CMK (cell line): ENCODE measurements around the gene SH2B3.

Experiments
- DNase-seq: peaks from one replicate; pipeline ENCODE4 v3.0.0-alpha.2; 2010; ENCODE audit warnings: low read depth

Gene SH2B3

DNA sequence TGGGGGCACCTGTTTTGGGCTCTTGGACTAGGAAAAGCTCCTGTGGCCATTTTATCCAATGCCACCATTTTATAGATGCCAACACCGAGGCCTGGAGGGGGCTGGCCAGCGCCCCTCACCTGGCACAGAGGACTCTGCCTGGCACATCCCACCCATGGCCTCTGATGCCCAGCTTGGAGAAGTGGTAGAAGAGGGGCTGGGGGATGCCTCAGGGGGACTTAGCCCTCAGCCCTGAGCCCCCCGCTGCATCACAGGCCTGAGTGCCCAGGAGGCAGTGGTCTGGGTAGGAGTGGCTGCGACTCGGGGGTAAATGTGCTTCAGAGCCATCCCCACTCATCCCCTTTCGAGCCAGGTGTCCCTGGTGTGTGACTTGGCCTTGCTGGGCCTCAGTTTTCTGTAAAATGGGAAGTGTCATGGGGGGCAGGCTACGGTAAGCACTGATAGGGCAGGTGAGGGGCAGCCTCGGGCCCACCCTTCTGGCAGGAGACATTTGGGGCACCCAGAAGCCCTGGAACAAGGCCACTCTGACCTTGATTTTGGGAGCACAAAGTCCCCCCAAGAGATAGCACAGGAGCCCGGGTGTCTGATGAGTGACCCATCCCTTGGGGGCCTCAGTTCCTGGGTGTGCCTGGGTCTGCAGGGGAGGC is 22.5 kb downstream of the SH2B3 start:
- DNase-seq = no peak

DNA sequence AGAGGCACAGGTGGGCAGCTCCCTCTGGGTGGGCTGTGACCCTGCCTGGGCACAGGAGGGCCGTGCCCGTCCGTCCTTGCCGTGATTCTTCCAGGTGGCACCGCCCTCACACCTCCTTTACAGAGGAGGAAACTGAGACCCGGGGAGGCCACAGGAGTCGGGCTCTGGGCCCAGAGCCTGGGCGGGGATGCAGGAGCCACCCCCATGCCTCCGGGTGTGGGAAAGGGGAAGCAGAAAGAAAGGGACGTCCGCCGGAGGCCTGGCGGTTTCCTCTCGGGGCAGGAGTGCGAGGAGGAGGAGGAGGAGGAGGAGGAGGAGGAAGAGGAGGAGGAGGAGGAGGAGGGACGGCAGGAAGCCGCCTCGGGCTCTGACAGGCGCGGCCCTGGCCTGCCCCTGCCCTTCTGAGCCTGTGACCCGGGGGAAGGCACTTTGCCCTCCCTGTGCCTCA is 23.0 kb downstream of the SH2B3 start:
- no peak for DNase-seq

DNA sequence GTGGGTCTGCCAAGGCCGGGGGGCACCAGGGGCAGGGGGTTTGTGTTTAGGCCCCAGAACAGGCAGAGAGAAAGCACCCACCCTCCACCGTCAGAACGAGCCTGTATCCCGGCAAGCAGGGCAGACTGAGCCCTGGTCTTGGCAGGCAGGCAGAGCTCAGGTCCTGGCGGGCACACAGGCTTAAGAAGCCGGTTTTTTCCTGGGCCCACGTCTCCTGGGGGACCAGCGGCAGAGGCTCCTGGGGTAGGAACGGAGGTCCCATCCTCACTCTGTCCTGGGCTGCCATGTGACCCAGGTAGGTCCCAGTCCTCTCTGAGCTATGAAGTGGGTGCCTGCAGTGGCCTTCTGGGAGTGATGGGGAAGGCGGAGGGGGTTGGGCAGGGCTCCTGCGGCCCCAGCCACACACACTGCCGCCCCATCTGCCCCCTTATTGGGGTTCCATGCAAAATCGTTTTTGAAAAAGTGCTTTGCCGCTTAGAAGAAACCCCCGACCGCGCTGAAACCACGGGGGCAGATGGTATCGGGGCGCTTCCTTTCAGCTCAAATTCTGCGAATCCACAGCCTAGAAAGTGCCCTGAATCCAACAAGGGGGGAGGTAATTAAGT is 24.2 kb downstream of the SH2B3 start:
- DNase-seq = peak; percentile 72

DNA sequence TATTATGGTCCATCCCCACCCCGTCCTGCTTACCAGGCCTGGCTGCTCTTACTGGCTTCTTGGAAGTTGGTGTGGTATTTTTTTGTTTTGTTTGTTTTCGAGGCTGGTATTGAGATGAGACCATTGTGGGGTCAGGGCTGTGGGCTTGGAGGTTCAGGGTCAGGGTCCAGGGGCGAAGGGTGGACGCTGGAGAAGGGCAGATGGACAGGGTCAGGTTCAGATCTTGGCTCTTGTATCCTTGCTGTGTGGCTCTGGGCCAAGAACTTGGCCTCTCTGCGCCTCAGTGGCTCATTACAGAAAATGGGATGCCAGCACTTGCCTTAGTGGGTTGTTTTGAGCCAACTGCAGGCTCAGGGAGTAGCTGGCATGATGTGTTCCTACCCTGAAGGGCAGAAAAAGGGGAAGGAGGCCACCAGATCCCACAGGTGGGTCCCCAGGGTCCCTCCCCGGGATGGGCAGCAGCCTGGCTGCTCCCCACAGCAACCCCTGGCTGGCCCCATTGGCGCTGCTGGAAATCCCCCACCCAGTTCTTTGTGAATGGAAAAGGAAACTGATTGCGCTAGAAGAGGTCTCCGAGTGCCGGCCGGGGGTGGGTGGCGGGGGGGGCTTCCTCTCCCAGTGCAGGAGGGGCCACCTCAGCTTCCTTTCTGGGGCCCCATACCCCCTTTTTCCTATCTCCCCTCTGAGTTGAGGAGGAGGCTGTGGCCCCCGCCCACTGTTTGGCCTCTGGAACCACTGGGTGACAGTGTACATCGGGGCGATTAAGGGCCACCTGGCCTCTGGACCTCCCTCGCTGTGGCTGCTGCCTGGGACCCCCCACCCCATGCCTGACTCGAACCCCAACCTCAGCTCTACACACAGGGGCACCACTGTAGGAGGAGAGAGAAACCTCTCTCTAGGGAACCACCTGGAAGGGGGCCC is 25.0 kb downstream of the SH2B3 start:
- no peak for DNase-seq

DNA sequence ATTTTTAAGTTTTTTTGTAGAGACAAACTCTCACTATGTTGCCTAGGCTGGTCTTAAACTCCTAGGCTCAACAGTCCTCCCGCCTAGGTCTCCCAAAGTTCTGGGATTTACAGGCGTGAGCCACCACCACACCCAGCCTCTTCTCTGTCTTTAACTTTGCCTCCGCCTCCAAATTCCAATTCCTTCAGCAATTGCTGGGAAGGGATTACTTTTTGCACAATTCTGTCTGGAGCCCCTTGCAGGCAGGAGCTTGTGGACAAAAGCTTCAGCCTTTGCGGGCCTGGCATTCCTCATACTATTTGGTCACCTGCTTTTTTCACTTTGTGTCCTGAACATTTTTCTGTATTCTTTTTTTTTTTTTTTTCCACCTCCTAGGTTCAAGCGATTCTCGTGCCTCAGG is 26.0 kb downstream of the SH2B3 start:
- DNase-seq = no peak

DNA sequence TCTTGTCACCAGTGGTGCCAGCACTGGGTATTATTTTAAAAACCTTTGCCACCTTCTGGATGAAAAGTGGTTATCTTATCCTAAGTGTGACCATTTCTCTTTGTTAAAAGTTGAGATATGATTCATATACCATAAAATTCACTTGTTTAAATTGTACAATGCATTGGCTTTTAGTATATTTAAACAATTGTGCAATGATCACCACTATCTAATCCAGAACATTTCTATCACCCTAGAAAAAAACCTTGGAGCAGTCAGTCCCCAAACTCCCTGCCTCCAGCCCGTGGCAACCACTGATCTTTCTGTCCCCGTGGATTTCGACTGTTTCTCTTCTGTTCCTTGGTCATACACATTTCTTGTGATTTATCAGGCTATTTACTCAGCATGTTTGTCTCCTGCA is 28.3 kb downstream of the SH2B3 start:
- DNase-seq = no peak

DNA sequence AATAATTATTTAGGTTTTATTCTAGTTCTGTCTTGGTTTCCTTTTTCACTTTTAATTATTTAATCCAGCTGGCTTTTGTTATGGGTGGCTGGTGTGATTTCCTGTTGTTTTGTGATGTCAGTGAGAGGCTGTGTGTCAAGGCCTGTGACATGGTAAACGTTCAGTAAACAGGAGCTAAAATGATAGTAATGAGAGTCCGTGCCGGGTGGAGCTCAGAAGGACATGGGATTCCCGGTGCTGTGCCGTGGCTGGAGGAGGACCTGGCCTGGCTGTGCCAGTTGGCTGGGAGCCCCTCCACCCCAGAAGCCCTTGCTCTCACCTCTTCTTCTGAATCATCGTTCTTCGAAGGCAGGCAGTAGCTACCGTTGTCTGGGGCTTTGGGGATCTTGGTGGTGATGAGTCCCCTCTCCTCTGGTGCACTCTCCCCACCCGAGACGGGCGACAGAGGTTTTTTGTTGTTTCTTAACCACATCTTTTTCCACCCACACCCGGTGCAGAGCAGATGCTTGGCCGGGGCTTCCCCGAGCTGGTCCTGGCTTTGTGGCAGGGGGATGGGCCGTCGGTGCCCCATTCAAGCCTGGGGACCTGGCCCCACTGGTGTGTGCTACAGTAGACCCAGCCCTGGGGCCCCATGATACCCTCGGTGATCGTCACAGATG is 29.1 kb downstream of the SH2B3 start:
- no peak for DNase-seq

DNA sequence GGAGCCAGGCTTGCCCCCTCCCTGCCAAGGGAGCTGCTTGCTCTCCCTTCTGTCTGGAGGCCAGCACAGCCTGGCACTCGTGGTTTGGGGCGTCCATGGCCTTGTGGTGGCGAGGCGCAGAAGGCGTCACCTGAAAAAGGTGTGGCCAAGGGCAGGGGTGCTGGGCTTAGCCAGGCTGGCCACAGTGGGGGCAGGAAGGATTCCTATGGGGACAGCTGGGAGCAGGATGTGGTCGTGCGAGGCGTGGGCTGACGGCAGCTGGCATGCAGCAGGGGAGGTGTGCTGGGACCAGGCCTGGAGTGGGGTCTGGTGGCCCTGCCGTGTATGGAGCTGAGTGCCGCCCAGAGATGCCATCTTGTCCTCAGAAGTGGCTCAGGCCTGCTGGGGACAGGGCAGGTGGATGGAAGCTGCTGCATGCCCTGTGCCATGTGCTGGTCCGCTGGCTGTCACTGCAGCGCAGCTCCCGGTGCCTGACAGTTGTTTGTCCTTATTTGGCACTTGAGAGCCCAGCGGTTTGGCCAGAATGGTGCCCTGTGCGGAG is 30.0 kb downstream of the SH2B3 start:
- DNase-seq = no peak

DNA sequence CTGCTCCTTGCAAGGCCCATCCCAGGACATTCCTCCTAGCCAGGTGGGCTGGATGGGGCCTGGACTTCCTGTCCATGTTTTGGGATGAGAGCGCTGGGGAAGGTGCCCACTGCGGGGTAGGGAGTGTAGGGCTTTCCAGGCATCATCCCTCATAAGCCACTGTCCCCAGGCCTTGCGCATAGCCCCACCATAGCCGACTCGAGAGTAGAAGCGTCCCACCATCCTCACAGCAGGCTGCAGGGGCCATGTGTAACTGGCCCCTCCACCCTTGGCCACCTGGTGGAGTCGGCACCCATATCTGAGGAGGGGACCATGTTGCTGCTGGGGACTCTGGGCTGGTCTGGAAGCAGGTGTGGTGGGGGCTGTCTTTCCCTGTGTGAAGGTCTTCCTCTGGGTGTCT is 30.5 kb downstream of the SH2B3 start:
- DNase-seq = no peak

DNA sequence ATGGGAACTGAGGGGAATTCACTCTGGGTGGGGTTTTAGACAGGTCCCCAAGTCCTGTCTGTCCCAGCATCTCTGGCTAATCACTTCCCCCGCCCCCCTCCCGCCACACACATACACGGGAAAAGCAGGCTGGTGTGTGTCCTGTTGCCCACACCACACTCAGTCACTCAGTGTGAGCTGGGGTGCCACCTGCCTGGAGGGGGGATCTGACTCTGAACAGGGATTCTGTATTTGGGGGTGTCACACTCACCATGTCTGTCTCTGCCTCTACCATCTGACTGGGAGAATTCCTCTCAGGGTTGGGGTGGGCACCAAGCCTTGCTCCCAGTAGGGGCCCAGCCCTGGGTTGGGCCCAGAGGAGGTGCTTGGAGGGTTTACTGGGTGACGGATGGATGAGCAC is 31.1 kb downstream of the SH2B3 start:
- DNase-seq = no peak

DNA sequence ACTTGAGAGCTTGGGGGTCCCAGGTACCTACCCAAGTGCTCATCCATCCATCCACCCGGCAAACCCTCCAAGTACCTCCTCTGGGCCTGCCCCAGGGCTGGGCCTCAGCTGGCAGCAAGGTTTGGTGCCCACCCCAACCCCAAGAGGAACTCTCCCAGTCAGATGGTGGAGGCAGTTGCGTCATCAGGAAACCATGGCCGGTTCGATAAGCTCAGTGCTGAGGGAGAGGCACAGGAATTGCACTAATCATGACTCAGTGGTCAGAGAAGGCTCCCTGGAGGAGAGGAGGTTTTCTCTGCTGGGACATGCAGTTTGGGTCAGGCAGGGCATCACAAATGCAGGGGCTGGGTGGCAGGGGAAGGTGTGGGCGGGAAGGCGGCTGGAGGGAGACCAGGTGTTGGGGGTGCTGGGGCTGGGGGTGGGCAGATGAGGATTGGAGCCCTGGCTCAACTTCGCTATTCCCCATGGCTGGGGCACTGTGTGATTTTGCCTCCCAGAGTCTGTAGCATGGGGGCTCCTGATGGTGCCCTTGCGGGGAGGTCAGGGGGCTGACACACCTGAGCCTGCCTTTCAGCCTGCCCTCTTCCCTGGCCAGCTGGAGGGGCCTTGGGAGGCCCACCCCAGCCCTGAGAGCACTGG is 32.2 kb downstream of the SH2B3 start:
- DNase-seq = peak; percentile 69

DNA sequence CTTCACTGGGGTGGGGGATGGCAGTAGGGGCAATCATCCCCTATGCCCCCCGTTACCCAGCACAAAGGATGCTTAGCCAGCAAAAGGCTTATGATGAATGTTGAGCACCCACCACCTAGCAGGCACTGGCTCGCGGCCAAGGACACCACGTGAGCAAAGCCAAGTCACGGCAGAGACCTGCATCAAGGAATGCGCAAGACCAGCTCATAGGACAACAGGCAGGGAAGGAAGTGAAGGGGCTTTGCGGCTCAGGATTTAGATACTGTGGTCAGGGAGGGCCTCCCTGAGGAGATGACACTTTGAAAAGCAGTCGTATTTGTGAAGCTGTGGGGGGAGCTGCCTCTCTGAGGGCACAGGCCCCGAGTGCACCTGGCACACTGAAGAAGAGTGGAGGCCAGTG is 32.8 kb downstream of the SH2B3 start:
- DNase-seq = peak; percentile 91

DNA sequence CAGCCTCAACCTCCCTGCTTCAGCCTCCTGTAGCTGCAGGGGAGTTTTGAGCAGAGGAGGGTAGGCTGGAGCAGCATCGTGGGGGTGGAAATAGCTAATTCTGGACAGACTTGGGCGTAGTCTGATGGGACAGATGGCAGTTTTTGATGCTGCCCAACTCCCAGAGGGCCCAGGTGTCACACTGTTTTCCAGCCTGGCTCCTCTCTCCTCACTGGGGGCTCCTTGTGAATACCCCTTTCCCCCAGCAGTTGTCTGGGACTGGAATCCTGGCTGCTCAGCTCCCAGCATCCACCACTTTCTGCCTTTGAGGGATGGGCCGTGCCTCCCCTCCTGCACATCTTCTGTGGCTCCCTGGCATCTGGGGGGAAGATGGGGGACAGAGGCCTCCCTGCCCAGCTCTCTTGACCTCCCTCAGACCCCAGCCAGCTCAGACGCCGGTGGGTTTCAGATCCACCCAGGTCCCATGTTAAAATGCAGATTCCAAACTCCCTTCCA is 34.0 kb downstream of the SH2B3 start:
- no peak for DNase-seq

DNA sequence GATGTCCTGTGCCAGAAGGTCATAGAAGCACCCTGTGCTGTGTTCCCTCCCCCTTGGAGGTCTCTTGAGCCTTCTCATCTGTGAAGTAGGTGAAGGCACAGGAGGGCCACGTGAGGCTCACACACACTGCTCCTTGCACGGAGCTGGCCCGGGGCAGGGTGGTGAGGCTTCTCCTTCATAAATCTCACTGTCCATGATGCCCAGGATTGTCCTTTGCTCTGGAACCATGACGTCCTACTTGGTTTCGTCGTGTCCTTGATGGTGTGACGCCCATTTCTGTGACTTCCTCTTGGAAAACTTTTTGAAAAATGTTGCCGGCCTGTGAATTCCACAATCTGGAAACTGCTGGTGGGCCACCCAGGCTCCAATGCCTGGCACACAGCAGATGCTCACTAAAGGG is 34.4 kb downstream of the SH2B3 start:
- DNase-seq = no peak

DNA sequence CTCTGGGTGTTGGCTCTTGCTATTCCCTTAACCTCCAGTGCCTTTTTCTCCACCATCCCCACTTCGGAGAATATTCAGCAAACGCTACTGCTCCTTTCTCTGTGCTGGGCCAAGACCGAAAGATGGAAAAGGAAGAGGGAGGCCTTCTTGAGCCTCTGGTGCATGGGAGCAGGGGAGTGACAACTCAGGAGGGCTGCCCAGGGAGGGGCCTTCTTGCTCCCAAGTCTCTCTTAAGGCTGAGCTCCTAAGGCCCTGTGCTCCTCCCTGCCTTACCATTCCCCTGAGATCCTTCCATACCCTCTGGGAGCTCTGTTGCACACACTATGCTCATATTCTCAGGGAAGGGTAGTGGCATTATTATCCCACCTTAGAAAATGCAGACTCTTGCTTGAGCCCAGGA is 34.9 kb downstream of the SH2B3 start:
- DNase-seq = no peak

DNA sequence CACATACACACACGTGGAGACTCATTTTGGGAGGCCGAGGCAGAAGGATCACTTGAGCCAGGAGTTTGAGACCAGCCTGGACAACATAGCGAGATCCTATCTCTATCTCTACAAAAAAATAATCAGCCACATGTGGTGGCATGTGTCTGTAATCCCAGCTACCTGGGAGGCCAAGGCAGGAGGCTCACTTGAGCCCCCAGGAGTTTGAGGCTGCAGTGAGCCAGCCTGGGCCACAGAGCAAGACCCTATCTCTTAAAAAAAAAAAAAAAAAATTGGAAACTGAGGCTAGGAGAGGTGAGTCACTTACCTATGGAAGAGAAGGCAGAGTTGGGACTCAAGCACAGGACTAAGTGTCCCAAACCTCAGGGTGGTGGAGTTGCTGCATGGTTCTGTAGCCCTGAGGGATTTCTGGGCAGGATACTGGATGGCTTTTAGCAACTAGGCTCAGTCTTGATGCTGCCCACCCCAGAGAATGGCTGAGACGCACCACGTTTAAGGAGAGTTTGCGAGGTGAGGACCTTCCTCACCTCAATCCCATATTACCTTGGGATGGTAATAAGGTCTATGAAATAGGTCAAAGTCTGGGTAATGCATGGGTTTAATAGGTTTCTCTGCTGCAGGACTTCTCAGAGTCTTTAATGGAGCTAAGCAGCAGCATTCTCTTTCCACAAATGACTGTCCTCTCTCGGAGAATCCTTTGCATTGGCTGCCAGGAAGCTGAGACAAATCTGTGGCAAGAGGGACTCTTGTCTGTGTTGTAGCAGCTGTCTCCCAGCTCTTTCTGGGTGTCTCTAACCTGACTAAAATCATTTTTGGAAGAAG is 35.6 kb downstream of the SH2B3 start:
- DNase-seq = no peak

DNA sequence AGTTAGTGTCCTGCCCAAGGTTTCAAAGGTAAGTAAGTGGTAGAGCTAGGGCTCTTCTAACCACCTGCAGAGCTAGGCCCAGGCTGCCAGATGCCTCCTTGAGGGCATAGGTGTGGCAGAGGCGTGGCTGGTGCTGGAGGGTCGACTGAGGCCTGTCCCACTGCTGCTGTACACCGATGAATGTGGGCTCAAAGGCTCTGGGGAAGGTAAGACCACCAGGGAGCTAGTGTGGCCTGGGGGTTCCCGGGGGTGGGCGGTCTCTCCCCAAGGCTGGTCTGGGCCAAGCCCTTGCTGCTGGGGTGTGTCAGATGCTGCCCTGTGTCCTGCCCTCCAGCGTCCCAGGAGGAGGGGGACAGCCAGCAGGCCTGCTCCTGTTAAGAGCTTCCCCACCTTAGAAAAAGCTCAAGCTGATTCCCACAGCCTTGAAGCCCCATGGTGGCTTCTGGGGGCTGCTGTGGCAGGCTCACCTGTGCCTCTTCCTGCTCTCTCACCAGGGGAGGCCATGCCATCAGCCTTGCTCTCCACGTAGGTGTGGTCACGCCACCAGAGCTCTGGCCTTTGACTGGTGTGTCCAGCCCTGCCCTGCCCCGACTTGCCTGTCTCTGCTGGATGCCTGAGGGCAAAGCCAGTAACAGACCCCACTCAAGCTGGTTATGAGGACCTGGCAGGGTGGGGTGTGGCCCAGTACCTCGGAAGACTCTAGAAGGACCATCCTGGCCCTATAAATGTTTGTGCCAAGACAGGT is 36.8 kb downstream of the SH2B3 start:
- no peak for DNase-seq

DNA sequence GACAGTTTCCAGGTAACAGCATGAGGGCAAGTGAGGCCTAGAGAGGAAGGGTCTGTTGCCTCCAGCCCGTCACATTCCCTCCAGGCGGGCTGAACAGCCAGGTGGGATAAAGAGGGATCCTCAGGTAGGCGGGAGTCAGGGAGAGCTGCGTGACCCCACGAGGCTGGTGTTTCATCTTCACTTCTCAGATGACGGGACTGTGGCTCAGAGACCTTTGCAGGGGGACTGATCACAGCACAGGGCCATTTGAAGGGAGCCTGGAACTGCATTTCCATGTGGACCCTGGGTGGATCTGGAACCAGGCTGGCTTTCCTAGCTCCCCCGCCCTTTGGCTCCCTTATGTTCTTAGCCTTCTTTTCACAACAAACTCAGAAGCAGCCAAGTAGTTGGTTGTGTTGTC is 37.4 kb downstream of the SH2B3 start:
- no peak for DNase-seq

DNA sequence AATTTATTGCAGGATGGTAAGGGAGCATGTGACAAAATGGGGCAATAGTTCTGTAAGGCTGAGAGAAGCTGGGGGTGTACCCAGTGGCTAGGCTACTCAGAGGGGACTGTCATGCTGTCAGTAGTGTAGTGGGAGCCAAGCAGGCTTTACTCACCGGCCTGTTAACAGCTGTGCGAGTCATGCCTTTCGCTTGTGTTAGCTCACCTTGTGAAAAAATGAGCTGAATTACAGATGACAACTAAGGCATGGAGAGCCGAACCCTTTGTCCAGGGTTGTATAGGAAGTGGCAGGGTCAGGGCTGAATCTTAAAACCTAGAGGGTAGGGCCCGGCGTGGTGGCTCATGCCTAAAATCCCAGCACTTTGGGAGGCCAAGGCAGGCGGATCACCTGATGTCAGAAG is 37.9 kb downstream of the SH2B3 start:
- no peak for DNase-seq

DNA sequence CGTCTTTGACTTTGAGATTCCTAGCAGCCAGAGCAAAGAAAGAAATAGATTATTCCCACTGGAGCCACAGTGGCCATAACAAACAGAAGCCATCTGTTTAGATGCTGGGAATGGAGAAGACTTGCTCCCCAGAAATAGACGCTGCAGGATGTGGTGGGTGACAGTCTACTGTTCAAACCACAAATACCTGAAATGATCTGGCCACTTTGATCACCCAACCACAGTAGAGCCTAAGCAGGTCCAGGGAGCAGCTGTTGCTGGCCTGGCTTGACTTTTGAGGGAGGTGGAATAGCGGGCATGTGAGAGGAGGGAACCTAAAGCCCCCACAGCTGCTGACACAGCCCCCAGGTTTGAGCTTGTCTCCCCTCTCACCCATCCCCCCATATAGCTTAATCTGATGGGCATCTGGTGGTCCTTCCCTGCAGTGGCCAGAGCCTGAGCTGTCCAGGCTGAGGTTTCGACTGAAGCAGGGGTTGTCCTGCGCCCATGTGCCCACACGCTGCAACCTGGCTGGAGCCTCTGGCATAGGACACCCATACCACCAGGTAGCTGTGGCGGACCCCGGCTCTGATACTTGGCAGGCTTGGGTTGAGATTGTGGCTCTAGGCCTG is 38.7 kb downstream of the SH2B3 start:
- no peak for DNase-seq
